ENCODE results near the gene UHRF1. TPM values are rescaled to one million over a fixed set of nuclear protein-coding genes. Genes with fewer than 3 reads are reported as not detected.

Gene UHRF1
- polyA plus RNA-seq, 6 donors from 2014 or later, result 0.07 to 0.17 (median 0.14) TPM; not detected in 2

- Mint-ChIP-seq H3K27ac (no peak overlapping the region), H3K4me1 (peaks cover 30 to 54% (median 44%) of the 10 kb centered on the region in 3 donors)
- no peak for ATAC-seq (ENCODE audit: low read depth in 2 of 2)
Measured at GRCh38 chr19:4908781-4909155, 533 bp upstream of the UHRF1 start.

GRCh38 chr19:4909897-4910593 lies 744 bp downstream of the UHRF1 start:
- DNase-seq (peak; percentile 91), ATAC-seq (ENCODE audit: low read depth in 2 of 2) (peak; percentile 93)
- Mint-ChIP-seq H3K36me3 (no peaks in the 10 kb centered on the region), H3K4me3 (peak overlapping the region; percentile 82 to 99 (median 92)), H3K27ac (peak overlapping the region in 5 of 6 donors; percentile 25 to 70 (median 63)), H3K4me1 (peaks cover 41 to 62% (median 57%) of the 10 kb centered on the region in 3 donors), H3K9me3 (no peaks in the 10 kb centered on the region), H3K27me3 (no peaks in the 10 kb centered on the region)

More at GRCh38 chr19:4908781-4909155, 533 bp upstream of the UHRF1 start:
- no peak for DNase-seq
- Mint-ChIP-seq H3K9me3 (no peaks in the 10 kb centered on the region), H3K4me3 (peak overlapping the region; percentile 66 to 82 (median 70)), H3K36me3 (no peaks in the 10 kb centered on the region), H3K27me3 (no peaks in the 10 kb centered on the region)

- H3K27ac Mint-ChIP-seq, result peak overlapping the region in 3 of 6 donors; percentile 25 to 70 (median 42)
Measured at GRCh38 chr19:4910594-4911281, 1.4 kb downstream of the UHRF1 start.

GRCh38 chr19:4911314-4911713 lies 2.0 kb downstream of the UHRF1 start:
- DNase-seq (no peak), ATAC-seq (ENCODE audit: low read depth in 2 of 2) (no peak)
- peak overlapping the region in 5 of 6 donors; percentile 39 to 79 (median 70) for H3K27ac Mint-ChIP-seq
- H3K4me3 Mint-ChIP-seq, result peak overlapping the region; percentile 82 to 99 (median 92)
- H3K4me1 Mint-ChIP-seq, result peaks cover 41 to 72% (median 69%) of the 10 kb centered on the region in 3 donors
- H3K9me3 Mint-ChIP-seq, result no peaks in the 10 kb centered on the region
- H3K36me3 Mint-ChIP-seq, result peaks cover 0 to 1% of the 10 kb centered on the region in 2 donors
- no peaks in the 10 kb centered on the region for H3K27me3 Mint-ChIP-seq

More at GRCh38 chr19:4910594-4911281, 1.4 kb downstream of the UHRF1 start:
- H3K36me3 Mint-ChIP-seq, result no peaks in the 10 kb centered on the region
- ATAC-seq (ENCODE audit: low read depth in 2 of 2) (no peak), DNase-seq (no peak)
- peaks cover 41 to 68% (median 64%) of the 10 kb centered on the region in 3 donors for H3K4me1 Mint-ChIP-seq
- peak overlapping the region; percentile 82 to 99 (median 92) for H3K4me3 Mint-ChIP-seq
- no peaks in the 10 kb centered on the region for H3K27me3 Mint-ChIP-seq
- no peaks in the 10 kb centered on the region for H3K9me3 Mint-ChIP-seq

- peak overlapping the region; percentile 73 to 99 (median 92) for H3K4me3 Mint-ChIP-seq
- peaks cover 46 to 78% (median 75%) of the 10 kb centered on the region in 3 donors for H3K4me1 Mint-ChIP-seq
- peaks cover 0 to 7% of the 10 kb centered on the region in 2 donors for H3K36me3 Mint-ChIP-seq
- no peaks in the 10 kb centered on the region for H3K27me3 Mint-ChIP-seq
- H3K9me3 Mint-ChIP-seq, result no peaks in the 10 kb centered on the region
- H3K27ac Mint-ChIP-seq, result peak overlapping the region; percentile 48 to 79 (median 73)
- ATAC-seq (ENCODE audit: low read depth in 2 of 2) (peak; percentile 34 to 35), DNase-seq (peak; percentile 65)
Measured at GRCh38 chr19:4911786-4912672, 2.7 kb downstream of the UHRF1 start.

GRCh38 chr19:4913996-4914735 lies 4.9 kb downstream of the UHRF1 start:
- no peaks in the 10 kb centered on the region for H3K27me3 Mint-ChIP-seq
- H3K4me1 Mint-ChIP-seq, result peaks cover 36 to 68% (median 64%) of the 10 kb centered on the region in 3 donors
- DNase-seq (no peak), ATAC-seq (ENCODE audit: low read depth in 2 of 2) (no peak)
- peaks cover 0 to 7% of the 10 kb centered on the region in 2 donors for H3K36me3 Mint-ChIP-seq
- peak overlapping the region; percentile 56 to 91 (median 66) for H3K27ac Mint-ChIP-seq
- peak overlapping the region; percentile 96 to 100 (median 100) for H3K4me3 Mint-ChIP-seq
- no peaks in the 10 kb centered on the region for H3K9me3 Mint-ChIP-seq

- Mint-ChIP-seq H3K27ac (peak overlapping the region in 5 of 6 donors; percentile 88 to 99 (median 96)), H3K9me3 (no peaks in the 10 kb centered on the region), H3K27me3 (no peaks in the 10 kb centered on the region), H3K4me1 (peaks cover 36 to 68% (median 64%) of the 10 kb centered on the region in 3 donors), H3K36me3 (peaks cover 0 to 7% of the 10 kb centered on the region in 2 donors), H3K4me3 (peak overlapping the region; percentile 96 to 100 (median 100))
- ATAC-seq (ENCODE audit: low read depth in 2 of 2), result no peak
- DNase-seq, result no peak
Measured at GRCh38 chr19:4914736-4915501, 5.6 kb downstream of the UHRF1 start.

GRCh38 chr19:4916292-4917082 lies 7.2 kb downstream of the UHRF1 start:
- peaks cover 33 to 58% (median 53%) of the 10 kb centered on the region in 3 donors for H3K4me1 Mint-ChIP-seq
- no peaks in the 10 kb centered on the region for H3K27me3 Mint-ChIP-seq
- no peaks in the 10 kb centered on the region for H3K9me3 Mint-ChIP-seq
- H3K27ac Mint-ChIP-seq, result peak overlapping the region; percentile 95 to 99 (median 98)
- DNase-seq (peak; percentile 62), ATAC-seq (ENCODE audit: low read depth in 2 of 2) (peak; percentile 78 to 81)
- H3K36me3 Mint-ChIP-seq, result peaks cover 0 to 7% of the 10 kb centered on the region in 2 donors
- peak overlapping the region; percentile 96 to 100 (median 100) for H3K4me3 Mint-ChIP-seq

- no peak for DNase-seq
- no peak overlapping the region for H3K27ac Mint-ChIP-seq
- ATAC-seq (ENCODE audit: low read depth in 2 of 2), result no peak
Measured at GRCh38 chr19:4922530-4923275, 13.4 kb downstream of the UHRF1 start.

GRCh38 chr19:4923276-4923747 lies 14.0 kb downstream of the UHRF1 start:
- DNase-seq (no peak), ATAC-seq (ENCODE audit: low read depth in 2 of 2) (no peak)
- H3K27me3 Mint-ChIP-seq, result no peaks in the 10 kb centered on the region
- H3K27ac Mint-ChIP-seq, result peak overlapping the region in 1 of 6 donors; percentile 69
- H3K36me3 Mint-ChIP-seq, result no peaks in the 10 kb centered on the region
- peaks cover 0 to 3% (median 0%) of the 10 kb centered on the region in 3 donors for H3K4me1 Mint-ChIP-seq
- no peaks in the 10 kb centered on the region for H3K9me3 Mint-ChIP-seq
- H3K4me3 Mint-ChIP-seq, result no peak overlapping the region

More at GRCh38 chr19:4922530-4923275, 13.4 kb downstream of the UHRF1 start:
- Mint-ChIP-seq H3K9me3 (no peaks in the 10 kb centered on the region), H3K27me3 (no peaks in the 10 kb centered on the region), H3K4me3 (no peak overlapping the region), H3K36me3 (no peaks in the 10 kb centered on the region), H3K4me1 (peaks cover 0 to 3% (median 0%) of the 10 kb centered on the region in 3 donors)

GRCh38 chr19:4929186-4929585 lies 19.9 kb downstream of the UHRF1 start:
- Mint-ChIP-seq H3K36me3 (no peaks in the 10 kb centered on the region), H3K4me1 (peaks cover 5 to 14% (median 11%) of the 10 kb centered on the region in 3 donors), H3K9me3 (no peaks in the 10 kb centered on the region), H3K27ac (peak overlapping the region in 1 of 6 donors; percentile 74), H3K27me3 (no peaks in the 10 kb centered on the region), H3K4me3 (peak overlapping the region in 1 of 8 donors; percentile 40)
- DNase-seq (no peak), ATAC-seq (ENCODE audit: low read depth in 2 of 2) (no peak)

Data from naive B cell (primary cell).